ENCODE results near the gene ADGRD2.
A peak's percentile ranks its signal among the peaks of the same experiment; 100 is the strongest.
"Not testable (repeated sequence)": the region's sequence is repeated elsewhere in the genome, so short reads cannot be mapped to it uniquely, and the experiment has no call there.

The ADGRD2 gene, protein sequence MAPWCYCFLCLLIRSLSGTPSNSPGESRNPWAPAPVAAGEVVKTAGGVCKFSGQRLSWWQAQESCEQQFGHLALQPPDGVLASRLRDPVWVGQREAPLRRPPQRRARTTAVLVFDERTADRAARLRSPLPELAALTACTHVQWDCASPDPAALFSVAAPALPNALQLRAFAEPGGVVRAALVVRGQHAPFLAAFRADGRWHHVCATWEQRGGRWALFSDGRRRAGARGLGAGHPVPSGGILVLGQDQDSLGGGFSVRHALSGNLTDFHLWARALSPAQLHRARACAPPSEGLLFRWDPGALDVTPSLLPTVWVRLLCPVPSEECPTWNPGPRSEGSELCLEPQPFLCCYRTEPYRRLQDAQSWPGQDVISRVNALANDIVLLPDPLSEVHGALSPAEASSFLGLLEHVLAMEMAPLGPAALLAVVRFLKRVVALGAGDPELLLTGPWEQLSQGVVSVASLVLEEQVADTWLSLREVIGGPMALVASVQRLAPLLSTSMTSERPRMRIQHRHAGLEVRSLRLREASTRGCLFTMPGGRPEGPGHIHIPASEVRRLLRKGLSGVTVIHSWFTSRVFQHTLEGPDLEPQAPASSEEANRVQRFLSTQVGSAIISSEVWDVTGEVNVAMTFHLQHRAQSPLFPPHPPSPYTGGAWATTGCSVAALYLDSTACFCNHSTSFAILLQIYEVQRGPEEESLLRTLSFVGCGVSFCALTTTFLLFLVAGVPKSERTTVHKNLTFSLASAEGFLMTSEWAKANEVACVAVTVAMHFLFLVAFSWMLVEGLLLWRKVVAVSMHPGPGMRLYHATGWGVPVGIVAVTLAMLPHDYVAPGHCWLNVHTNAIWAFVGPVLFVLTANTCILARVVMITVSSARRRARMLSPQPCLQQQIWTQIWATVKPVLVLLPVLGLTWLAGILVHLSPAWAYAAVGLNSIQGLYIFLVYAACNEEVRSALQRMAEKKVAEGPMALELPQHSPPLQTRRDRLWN

DNA sequence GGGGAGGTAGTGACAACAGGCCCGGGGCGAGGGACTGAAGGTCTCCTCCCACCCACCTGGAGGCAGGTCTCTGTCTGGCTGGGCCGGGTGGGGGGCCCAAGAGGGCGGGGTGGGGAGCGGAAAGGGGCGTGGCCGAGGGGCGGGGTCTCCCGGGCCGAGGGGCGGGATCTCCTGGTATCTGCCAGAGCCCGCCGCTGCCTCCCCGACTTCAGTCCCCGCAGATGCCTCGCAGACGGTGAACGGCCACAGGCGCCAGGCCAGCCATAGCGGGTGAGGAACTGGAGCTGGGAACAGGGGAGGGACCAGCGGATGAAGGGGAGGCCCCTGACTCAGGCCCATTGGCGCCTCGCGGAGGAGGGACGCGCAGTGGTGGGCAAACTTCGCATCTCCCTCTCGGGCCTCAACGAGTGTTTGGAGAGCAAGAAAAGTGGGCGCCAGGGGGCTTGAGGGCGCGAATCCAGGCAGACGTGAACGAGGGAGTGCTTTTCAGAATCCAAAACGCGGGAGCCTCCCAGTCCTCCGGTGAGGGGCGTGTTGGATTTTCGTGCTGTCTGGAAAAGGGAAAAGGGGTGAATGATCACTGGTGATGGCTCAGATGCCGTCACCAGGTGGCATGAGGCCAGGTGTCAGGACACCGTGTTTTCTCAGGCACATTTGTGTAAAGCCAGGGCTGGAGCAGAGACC, at the start of gene ADGRD2:
Gene ADGRD2 (plus strand): TSS at position 211 of the 684 bp plus-strand sequence. CDS start 1,216 bp downstream, outside the sequence.
- DNase-seq (ENCODE audit: low read depth), result no peak

DNA sequence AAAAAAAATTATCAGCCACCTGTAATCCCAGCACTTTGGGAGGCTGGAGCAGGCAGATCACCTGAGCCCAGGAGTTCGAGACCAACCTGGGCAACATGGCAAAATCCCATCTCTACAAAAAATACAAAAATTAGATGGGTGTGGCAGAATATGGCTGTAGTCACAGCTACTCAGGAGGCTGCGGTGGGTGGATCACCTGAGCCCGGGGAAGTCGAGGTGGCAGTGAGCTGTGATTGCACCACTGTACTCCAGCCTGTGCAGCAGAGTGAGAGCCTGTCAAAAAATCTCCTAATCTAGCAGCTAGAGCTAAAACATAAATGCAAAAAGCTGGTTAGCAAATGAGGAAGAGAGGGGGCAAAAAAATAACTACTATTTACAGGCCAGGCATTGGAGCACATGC, 47.0 kb upstream of the ADGRD2 start:
- DNase-seq (ENCODE audit: low read depth), result no peak

DNA sequence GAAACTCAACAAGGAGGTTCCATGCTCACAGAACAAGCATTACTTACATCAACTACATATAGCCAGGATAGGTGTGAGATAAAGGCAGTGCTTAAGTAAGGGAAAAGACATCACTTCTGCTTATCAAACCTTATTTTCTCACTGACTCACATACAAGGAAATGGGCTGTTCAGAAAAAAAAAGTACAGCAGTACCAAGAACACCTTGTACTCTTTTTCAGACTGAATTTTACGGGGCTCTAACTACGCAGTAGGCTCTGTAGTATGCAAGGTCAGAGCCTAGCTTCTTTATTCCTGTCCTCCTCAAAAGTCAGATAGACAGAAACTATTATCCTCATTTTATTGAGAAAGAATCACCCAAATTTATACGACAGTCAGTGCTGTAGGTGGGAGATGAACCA, 40.8 kb upstream of the ADGRD2 start:
- no peak for DNase-seq (ENCODE audit: low read depth)

DNA sequence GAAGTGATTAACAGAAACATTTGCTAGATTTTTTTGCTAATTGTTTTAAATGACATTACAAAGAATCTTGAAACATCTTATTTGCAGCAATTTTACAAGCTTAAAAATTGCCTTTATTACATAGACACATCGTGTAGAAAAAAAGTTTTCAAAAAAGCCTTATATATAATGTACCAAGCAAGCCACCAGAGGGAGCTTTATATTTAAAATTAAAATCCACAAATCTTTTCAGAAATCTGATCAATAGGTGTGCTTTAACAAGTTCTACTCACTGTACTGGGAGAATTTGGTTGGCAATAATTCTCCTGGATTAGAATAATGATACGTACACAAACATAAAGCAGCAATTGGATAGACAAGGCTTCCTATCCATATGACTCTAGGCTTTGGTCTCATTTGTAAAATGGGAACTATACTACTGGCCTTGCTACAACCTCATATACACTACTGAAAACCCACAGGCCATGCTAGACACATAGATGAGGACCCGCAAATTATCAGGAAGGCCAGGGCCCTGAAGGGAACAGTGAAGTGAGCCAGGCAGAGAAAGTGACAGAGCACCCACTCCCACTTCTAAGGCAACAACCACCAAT, 39.8 kb upstream of the ADGRD2 start:
- DNase-seq (ENCODE audit: low read depth), result no peak

DNA sequence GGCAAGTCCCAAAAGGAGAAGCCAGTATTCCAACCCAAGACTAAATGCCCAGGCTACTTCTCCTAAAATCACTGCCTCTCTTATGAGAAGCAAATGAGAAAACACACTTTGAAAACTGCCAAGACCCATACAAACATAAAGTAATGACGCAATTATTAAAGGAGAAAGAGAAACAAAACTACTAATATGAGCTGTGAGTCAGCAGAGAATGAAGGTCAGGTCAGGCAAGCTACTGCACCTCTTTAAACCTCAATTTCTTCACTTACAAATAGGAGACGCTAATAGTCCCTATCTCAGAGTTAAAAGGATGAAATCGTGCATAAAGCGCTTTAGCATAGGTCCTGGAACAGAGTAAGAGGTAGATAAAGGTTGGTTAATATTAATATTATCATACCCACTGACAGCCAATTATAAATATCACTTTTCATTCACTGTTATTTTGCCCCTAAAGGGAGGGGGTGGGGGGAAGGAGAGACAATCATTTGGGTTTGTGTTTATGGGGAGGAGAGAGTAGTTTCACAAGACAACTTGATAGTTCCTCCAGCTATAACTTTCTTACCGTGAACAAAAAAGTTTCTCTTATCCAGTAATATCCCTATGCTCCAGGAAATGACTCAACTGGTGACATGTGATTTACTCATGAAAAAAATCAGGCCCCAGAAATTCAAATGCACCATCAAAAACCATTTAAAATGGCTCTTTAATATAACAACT, 38.6 kb upstream of the ADGRD2 start:
- DNase-seq (ENCODE audit: low read depth), result no peak

DNA sequence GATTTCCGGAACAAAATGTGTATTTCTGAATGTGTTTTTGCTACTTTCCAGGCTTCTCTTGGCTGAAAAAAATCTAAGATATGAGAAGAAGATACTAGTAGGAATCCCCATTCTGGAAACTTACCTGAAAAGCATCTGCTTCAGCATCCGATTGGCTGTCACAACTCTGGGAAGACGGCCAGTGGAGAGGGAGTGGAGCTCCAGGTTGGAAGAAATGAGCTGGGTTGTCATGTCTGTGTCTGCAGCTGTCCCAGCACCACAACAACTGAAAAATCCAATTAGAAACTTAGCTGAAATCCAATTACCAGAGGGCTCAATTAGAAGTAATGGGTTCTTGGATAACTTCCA, 38.0 kb upstream of the ADGRD2 start:
- DNase-seq (ENCODE audit: low read depth), result no peak

DNA sequence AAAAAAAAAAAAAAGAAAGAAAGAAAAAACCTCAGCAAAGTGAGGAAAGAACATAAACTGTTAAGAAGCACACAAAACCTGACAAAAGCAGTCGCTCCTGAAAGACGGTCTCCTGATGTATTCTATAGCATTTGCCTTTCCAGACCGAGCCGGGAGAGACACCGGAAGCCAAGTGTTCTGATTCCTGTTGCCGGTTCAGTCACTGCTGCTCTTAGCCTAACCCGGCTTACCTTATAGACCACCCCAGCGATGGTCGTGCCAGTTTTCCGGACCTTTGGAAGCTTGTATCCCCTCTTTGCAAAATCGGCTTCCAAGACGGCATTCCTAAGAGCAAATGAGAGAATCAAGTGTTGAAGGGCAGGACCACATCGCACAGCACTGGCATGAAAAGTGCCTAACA, 35.6 kb upstream of the ADGRD2 start:
- DNase-seq (ENCODE audit: low read depth), result no peak

DNA sequence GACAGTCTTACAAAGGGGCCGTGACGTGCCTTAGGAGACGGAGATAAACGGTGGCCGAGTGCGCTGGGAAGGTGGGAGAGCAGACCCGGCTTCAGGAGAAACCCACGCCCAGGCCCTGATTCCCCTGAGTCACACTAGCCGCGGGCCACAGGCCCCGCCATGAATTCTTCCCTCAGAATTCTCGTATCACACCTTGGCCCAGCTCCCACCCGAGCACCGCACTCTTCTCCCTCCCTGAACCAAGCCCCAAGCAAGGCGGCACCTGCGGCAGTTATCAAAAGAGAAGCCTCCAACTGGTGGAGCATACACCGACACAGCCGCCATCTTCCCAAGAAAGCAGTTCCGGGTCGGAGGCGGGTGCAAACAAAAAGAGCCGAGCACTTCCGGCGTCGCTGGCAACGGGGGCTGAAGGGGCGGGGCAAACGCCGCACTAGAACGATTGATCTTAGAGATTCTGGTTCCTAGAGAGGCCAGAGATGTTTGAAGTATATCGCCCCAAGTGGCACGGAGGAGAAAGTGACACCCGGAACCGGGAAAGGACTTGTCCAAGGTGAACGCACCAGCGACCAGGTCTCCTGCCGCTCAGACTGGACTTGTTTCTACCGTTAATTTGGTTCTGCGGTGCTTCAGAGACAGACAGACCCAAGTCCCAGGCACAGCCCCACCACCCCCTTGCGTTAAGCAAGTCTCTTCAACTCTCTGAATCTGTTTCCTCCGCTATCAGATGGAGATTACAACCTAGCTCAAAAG, 35.0 kb upstream of the ADGRD2 start, which contains the start of gene PSMB7:
Gene PSMB7 (minus strand): TSS at position 341 of the 750 bp plus-strand sequence. CDS start 17 bp downstream, at position 324.
- peak; percentile 95 for DNase-seq (ENCODE audit: low read depth)

DNA sequence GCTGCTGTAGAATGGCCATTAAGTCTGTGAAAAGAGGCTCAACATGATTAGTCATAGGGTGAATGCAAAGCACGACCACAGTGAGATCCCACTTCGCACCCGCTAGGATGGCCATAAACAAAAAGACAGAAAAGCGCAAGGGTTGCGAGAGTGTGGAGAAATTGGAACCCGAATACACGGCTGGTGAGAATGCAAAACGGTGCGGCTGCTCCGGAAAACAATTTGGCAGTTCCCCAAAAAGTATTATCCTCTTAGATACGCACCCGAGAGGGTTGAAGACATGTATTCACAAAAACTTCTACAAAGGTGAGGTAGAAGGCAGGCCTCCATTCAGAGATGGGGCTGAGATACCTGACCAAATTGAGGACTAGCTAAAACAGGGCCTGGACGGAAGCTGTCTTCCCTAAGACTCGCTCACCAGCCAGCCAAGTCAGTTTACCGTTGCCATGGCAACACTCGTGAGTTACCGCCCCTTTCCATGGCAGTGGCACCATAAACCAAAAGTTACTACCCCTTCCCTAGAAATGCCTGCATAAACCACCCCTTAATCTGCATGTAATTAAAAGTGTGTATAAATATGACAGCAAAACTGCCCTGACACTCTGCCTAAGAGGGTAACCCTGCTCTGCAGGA, 34.3 kb upstream of the ADGRD2 start:
- no peak for DNase-seq (ENCODE audit: low read depth)

DNA sequence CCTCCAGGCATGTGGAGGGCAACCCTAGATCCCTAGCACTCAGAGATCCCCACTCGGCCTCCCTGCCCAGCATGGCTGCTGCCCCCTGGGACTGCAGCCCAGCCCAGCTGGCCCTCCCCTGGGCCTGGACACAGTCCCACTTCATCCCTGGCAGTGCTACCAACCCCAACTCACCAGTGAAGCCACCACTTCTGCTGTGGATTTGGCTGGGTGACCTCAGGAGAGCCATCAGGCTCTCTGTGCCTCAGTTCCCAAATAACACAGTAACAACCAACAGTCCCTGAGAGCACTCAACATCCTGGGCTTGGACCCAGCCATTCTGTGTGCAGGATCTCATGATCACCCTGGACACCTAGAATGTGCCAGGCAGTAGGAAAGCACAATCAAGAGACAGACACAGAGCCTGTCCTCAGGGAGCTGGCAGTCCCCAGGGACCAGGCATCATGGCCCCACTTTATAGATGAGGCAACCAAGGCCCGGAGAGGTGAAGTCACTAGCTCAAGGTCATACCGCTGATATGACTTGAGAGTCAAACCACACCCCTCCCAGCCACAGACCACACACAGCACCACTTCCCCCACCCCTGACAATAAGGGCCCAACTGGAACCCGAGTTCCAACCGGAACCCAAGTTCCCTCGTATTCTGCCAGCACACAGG, 30.3 kb upstream of the ADGRD2 start:
- DNase-seq (ENCODE audit: low read depth), result no peak

DNA sequence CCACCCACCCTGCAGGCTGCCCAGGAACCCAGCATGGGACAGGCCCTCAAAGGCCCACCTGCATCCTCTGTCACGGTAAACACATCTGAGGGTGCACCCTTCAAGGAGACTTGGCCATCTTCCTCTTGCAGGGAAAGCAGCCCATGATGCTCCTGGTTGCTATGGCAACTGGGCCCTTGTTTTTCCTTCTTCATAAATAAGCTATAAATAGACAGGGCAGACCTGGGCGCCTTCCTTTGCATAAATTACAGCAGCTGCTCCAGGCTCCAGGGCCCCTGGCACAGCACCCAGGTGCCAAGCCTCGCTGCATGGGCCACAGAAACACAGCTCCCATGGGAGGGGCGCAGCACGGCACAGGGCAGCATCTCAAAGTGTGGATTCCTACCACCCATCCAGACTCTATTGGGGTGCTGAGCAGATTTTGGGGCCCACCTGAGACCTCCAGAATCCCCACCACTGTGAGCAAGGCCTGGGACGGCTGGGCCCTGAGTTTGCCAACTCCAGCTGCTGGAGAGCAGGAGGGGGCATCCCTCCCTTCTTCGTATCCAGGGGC, 29.2 kb upstream of the ADGRD2 start:
- no peak for DNase-seq (ENCODE audit: low read depth)

DNA sequence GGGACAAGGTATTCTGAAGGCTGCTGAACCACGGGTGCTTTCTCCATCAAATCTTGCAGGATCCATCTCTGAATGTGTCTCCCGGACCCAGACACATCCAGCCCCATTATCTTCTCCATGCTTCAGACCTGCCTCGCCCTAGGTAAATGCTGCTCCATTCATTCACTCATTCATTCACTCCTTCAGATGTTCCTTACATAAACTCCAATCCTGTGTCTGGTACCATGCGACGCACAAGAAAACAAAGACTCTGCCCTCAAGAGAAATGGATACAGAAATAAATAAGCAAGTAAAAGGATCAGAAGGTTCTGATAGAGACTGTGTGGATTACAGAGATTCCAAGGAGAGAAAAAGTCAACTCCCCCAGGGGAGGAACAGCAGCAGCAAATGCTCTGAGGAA, 27.1 kb upstream of the ADGRD2 start:
- no peak for DNase-seq (ENCODE audit: low read depth)

DNA sequence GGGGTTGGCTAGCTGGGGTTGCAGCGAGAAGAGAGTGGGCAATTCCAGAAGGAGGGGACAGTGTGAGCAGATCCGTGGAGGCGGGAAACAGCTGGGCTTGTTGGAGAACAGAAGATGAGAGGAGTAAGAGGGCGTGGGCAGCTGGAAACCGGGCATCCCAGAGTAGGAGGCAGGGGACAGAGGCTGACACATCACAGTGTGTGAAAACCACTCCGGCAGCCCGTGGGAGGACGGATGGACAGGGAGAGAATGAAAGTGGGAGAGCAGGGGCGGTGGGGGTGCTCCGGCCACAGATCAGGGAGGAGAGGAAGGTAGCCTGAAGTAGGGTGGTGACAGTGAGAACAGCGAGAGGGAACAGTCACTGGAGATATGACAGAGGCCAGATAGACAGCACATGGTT, 26.7 kb upstream of the ADGRD2 start:
- DNase-seq (ENCODE audit: low read depth), result no peak

DNA sequence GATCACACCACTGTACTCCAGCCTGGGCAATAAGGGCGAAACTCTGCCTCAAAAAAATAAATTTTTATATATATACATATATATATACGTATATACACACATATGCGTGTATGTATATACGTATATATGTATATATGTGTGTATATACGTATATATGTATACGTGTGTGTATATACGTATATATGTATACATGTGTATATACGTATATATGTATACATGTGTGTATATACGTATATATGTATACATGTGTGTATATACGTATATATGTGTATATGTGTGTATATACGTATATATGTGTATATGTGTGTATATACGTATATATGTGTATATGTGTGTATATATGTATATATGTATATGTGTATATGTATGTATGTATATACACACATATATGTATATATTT, 24.5 kb upstream of the ADGRD2 start:
- DNase-seq (ENCODE audit: low read depth), result not testable (repeated sequence)

DNA sequence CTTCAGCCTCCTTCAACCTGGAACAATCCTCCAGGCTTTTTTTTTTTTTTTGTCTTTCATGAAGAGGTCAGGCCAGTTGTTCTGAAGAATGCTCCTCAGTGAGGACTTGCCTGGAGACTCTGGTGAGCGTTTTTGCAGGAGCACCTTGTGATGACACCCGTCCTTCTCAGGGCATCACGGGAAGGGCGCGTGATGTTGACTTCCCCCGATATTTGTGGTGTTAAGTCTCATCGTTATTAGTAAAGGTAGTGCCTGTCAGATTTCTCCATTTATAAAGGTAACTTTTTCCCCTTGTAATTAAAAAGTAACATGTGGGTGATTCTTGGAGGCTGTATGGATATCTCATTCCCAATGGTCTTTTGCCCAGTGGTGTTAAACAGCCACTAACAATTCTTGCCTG, 23.9 kb upstream of the ADGRD2 start:
- no peak for DNase-seq (ENCODE audit: low read depth)

DNA sequence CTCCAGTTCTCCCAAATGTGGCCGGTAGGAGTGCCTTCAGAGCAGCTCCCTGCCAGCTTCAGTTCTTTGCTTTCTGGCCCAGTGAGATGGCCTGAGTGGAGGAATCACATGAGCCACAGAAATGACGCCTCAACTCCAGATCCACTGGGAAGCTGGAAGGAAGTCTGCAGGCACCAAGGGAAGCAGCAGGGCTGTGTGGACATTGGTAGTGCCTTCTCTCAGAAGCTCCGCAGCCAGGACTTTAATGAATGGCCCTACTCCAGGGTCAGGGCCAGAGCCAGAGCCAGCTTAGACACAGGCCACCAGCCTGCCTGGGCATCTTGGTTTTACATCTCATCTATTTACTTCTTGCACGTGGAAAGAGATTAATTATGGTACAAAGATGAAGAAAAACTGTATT, 23.0 kb upstream of the ADGRD2 start:
- DNase-seq (ENCODE audit: low read depth), result no peak

DNA sequence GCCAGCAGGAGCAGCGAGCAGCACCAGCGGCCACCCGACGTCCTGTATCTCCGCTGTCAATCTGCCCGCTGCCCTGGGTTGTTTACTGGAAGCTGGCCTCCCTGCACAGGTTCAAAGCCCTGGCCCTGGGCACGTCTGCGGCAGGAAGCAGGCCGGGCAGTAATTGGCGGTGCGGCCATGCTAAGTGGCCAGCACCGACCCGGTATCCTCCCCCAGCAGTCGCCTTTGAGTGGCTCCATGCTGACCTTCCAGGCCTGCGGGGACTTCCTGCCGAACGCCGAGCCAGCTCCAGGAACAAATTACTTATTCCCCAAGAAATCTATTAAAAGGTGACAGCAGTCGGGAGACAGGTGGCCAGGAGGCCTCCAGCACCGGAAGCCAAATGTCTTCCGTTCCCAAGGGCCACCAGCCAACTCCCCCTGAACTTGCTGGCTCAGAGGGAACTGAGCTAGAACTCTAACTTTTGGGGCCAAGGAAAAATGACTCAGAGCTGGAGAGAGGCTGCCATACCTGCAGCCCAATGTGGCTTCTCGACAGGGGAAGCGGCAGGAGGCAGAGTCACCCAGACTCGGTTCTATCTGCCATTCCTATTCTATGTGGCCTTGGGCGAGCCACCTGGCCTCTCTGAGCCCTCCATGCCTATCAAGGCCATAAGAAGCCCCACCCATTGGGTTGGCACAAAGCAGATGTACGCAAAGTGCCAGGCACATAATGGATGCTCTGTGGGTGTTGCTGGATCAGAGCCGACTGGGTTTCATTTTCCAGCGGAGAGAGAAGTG, 21.3 kb upstream of the ADGRD2 start:
- no peak for DNase-seq (ENCODE audit: low read depth)

DNA sequence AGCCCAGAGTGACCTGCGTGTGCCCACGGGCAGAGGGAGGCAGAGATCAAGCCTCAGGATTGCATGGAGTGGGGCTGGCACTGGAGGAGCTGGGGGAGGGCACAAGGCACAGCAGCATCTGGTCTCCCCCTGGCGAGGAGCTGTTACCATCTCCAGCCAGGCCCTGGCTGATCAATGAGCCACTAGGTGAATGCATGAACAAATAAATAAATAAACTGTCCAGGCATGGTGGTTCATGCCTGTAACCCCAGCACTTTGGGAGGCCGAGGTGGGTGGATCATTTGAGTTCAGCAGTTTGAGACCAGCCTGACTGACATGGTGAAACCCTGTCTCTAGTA, 20.8 kb upstream of the ADGRD2 start:
- no peak for DNase-seq (ENCODE audit: low read depth)

DNA sequence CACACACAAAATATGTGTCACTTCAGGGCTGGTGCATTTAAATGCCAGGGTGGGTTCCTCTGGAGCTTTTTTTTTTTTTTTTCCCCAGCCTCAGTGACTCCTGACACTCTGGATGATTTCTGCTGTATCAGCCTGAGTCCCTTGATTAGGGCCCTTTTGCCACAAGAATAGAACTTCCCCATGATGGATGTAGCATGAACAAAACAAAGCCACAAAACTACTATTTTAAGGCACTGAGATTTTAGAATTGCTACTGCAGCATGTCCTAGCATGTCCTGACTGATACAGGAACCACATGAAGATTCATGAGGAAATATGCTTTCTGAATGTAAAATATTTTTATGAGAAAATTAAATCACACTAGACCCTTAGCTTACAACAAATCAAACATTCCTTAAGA, 13.9 kb upstream of the ADGRD2 start:
- no peak for DNase-seq (ENCODE audit: low read depth)

Measured in stimulated activated CD8-positive, alpha-beta memory T cell treated with anti-CD3 and anti-CD28 coated beads, Interleukin-4, amount 100 ng/mL, for 24 hours (primary cell).